ENCODE data around the gene NUDT17. TPM values are rescaled to one million over a fixed set of nuclear protein-coding genes. Genes with fewer than 3 reads are reported as not detected.
A peak's percentile ranks its signal among the peaks of the same experiment; 100 is the strongest.

NUDT17 gene
- total and polyA plus RNA-seq, 5 experiments from 2014 or later, result 2.0 to 6.1 (median 3.9) TPM

DNA sequence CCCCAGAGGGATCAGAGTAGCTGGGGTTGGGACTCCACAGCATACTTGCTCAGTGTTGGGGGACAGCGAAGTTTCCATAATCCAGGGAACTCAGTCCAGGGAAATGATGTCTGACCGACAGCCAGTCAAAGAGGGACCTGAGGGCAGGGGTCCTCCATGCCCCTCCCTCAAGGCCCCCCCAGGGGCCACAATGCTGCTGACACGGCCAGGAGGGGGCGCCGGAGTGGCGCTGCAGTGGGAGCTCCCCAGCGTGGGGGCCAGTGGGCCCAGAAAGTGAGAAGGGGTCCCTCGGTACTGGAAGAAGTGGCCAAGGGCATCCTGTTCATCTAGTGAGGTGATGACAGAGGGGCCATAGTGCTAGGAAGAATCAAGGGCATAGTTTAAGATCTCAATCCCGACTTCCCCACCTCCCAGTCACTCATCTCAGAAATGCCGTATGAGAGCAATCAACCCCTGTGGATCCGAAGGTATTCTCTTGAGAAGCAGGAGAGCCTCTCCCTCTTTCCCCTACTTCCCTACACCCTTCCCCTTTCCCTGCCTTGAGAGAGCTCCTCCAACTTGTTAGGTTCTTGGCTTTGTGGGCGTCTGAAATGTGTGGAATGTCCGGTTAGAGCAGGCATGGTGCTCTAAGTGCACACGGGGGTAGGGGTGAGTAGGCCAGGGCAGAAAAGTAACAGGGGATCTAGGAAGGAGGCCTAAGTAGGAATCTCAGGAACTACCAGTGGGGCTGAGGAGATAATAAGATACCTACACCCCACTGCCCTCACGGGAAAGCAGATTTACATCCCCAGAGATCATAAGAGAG lies 4.1 kb downstream of the NUDT17 start:
- POLR2A ChIA-PET, result interaction anchor here (2.7 kb wide), 1 partner anchor 10 kb away, joined by 12 read pairs; the partner anchor contains the start of gene PIAS3
- Mint-ChIP-seq H3K27me3 (no peaks in the 10 kb centered on the region), H3K36me3 (peaks cover 0 to 36% (median 6%) of the 10 kb centered on the region in 3 donors), H3K4me3 (no peak overlapping the region), H3K9me3 (no peaks in the 10 kb centered on the region), H3K27ac (peak overlapping the region in 6 of 10 donors; percentile 17 to 65 (median 29)), H3K4me1 (peaks cover 9 to 14% (median 13%) of the 10 kb centered on the region in 4 donors)
- DNase-seq (no peak), ATAC-seq (no peak)

- H3K36me3 Mint-ChIP-seq, result peaks cover 0 to 51% (median 8%) of the 10 kb centered on the region in 3 donors
- peak overlapping the region in 2 of 10 donors; percentile 2 to 68 for H3K4me3 Mint-ChIP-seq
- H3K27me3 Mint-ChIP-seq, result no peaks in the 10 kb centered on the region
- ATAC-seq (no peak), DNase-seq (no peak)
- no peaks in the 10 kb centered on the region for H3K9me3 Mint-ChIP-seq
- peaks cover 13 to 21% (median 14%) of the 10 kb centered on the region in 4 donors for H3K4me1 Mint-ChIP-seq
- POLR2A ChIA-PET, result interaction anchor here (6.2 kb wide), 1 partner anchor 10 kb away, joined by 96 read pairs; the partner anchor contains the start of gene NUDT17
- H3K27ac Mint-ChIP-seq, result peak overlapping the region in 1 of 10 donors; percentile 22
These were observed 10.1 kb downstream of the NUDT17 start for GRCh38 chr1:145855426-145855948.

DNA sequence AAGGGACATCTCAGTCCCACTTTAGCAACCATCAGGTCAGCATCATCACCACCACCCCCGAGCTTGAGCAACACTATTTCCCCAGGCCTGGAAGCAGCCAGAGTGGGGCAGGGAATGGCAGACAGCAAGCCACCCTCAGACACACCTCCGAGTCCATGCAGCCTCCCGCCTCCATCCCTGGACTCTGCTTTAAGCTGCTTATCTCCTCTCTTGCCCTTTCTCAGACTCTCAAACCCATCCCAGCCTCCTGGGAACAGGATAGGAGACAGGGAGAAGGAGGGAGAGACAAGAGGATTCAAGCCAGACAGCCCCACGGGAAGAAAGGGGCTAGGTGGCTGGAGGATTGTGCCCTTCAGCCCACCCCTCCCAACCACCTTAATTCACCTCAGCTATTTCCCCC lies 11.7 kb downstream of the NUDT17 start:
- Mint-ChIP-seq H3K9me3 (no peaks in the 10 kb centered on the region), H3K4me3 (peak overlapping the region in 5 of 10 donors; percentile 25 to 97 (median 46)), H3K36me3 (peaks cover 0 to 41% (median 8%) of the 10 kb centered on the region in 3 donors), H3K27me3 (no peaks in the 10 kb centered on the region), H3K27ac (peak overlapping the region in 2 of 10 donors; percentile 44 to 49), H3K4me1 (peaks cover 13 to 21% (median 14%) of the 10 kb centered on the region in 4 donors)
- POLR2A ChIA-PET, result interaction anchor here (0.6 to 6.2 kb wide), 7 partner anchors 12 to 139 kb away, joined by 4 to 96 read pairs (median 34); partner anchors contain the start of genes ANKRD34A, NUDT17, PEX11B and POLR3GL
- no peak for DNase-seq
- ATAC-seq, result no peak

DNA sequence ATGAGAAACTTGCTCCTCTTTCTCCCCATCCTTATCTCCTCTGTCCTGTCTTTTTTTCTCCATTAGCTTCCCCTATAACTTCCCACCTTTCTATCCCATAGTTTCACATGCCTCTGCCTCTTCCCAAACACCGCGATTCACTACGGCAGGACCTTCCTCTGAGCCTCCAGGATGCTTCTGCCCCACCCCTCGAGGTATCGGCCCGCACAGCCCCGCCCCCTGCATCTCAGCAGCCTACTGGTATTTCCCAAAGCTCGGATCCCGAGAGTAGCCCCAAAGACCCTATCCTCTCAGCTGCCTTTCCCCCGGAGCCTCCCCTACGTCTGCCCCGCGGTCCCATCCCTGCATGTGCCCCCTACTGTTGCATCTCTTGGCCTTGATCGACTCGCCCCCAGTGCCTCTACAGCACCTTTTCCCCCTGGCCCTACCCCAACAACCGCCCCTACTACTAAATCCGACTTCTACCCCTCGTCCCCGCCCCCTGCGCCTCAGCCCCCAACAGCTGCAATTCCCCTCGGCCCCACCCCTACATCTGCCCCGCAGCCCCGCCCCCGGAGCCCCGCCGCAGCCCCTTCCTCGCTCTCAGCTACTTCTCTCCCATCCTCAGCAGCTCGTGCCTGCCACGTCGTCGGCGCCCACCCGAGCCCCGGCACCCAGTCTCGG lies 12.9 kb downstream of the NUDT17 start:
- ATAC-seq (peak; percentile 57 to 61), DNase-seq (peak in 6 of 10 donors; percentile 30 to 82 (median 66))
- H3K27ac Mint-ChIP-seq, result peak overlapping the region; percentile 85 to 96 (median 95)
- POLR2A ChIA-PET, result interaction anchor here (0.6 to 6.2 kb wide), 31 partner anchors 8 to 193 kb away, joined by 3 to 96 read pairs (median 5); partner anchors contain the start of genes ANKRD34A, ANKRD35, LIX1L and NUDT17
- peaks cover 13 to 21% (median 14%) of the 10 kb centered on the region in 4 donors for H3K4me1 Mint-ChIP-seq
- peaks cover 0 to under 1% (median 0%) of the 10 kb centered on the region in 5 donors for H3K27me3 Mint-ChIP-seq
- H3K9me3 Mint-ChIP-seq, result no peaks in the 10 kb centered on the region
- H3K4me3 Mint-ChIP-seq, result peak overlapping the region; percentile 95 to 99 (median 98)
- H3K36me3 Mint-ChIP-seq, result peaks cover 0 to 30% (median 5%) of the 10 kb centered on the region in 3 donors

DNA sequence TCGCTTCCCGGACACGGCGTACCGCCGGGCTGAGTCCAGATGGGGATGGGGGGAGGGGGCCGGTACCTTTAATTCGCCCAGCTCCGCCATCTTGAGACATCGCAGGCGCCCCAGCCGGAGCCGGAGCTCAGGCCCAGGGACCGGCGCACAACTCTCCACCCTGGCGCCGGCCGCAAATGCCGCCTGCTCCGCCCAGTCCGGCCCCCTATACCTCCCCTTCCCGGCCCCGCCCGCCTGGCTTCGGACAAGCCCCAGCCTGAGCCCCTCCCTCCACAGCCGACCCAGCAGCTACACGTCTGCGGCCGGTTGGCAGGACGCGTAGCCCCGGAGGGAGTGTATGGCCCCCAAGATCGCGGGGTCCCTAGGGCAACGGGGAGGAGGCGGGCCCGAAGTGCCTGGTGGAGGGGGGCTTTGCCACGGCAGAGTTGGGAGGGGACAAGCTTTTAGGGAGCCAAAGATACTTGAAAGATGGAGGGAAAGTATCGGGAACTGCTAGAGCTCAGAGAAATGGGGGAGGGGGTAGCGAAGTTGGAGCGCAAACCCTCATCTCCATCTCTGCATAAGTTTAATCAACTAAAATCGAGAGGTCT lies 13.6 kb downstream of the NUDT17 start, which contains the start of gene PIAS3:
Gene PIAS3, minus strand, starts transcription at position 181 of the 590 bp plus-strand sequence. Its CDS starts 91 bp downstream, at position 90.
- POLR2A ChIA-PET, result interaction anchor here (0.5 to 6.2 kb wide), 32 partner anchors 9 to 192 kb away, joined by 3 to 96 read pairs (median 5); partner anchors contain the start of genes ANKRD34A, ANKRD35, LIX1L and NUDT17
- H3K36me3 Mint-ChIP-seq, result peaks cover 0 to 24% (median 3%) of the 10 kb centered on the region in 3 donors
- DNase-seq (peak; percentile 66 to 87 (median 76)), ATAC-seq (peak; percentile 79 to 88)
- H3K4me1 Mint-ChIP-seq, result peaks cover 13 to 21% (median 14%) of the 10 kb centered on the region in 4 donors
- H3K4me3 Mint-ChIP-seq, result peak within 1 kb of the TSS; percentile 95 to 99 (median 98)
- peaks cover 0 to 4% (median 0%) of the 10 kb centered on the region in 5 donors for H3K27me3 Mint-ChIP-seq
- no peaks in the 10 kb centered on the region for H3K9me3 Mint-ChIP-seq
- peak within 1 kb of the TSS; percentile 85 to 96 (median 95) for H3K27ac Mint-ChIP-seq

GRCh38 chr1:145859491-145860023 lies 14.1 kb downstream of the NUDT17 start:
- peak overlapping the region; percentile 85 to 96 (median 95) for H3K27ac Mint-ChIP-seq
- ATAC-seq, result peak; percentile 57 to 70

DNA sequence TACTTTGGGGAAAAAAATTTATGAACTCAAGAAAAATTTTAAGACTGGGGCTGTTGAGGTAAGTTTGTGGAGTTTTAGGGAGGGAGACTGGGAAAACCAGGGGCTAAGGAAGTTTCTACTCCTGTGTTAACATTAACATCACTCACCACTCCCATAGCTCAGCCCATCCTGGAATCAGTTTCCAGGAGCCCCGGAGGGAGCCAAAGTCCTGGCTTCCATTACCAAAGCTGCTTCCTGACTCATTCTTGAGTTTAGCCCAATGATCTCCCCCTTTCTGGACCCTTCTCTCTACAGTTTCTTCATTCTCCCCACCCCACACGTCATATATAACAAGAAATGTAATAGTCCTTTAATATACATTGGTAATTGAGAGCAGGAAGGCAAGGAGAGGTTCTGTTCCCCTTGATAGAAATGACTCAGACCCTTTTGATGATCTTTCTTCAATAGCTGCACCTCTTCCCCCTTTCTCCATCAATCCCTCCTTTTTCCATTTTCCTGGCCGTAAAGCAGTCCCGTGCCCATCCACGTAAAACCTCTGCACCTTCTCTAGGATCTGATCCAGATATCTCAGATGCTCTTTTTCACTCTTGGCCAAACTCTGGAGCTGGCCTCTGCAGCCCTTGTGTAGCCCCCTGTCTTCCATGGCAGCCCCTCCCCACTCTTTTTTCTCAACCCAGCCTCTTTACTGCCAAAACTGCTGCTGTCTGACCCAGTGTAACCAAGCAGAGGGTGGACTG lies 18.0 kb downstream of the NUDT17 start:
- H3K9me3 Mint-ChIP-seq, result no peaks in the 10 kb centered on the region
- ATAC-seq (no peak), DNase-seq (no peak)
- no peak overlapping the region for H3K4me3 Mint-ChIP-seq
- H3K27me3 Mint-ChIP-seq, result peaks cover 0 to 14% (median 0%) of the 10 kb centered on the region in 5 donors
- H3K36me3 Mint-ChIP-seq, result peaks cover 0 to 4% (median 0%) of the 10 kb centered on the region in 3 donors
- peaks cover 0 to 10% (median 5%) of the 10 kb centered on the region in 4 donors for H3K4me1 Mint-ChIP-seq
- no peak overlapping the region for H3K27ac Mint-ChIP-seq
- POLR2A ChIA-PET, result interaction anchor here (0.9 kb wide), 1 partner anchor 102 kb away, joined by 4 read pairs; no protein-coding TSS in a partner anchor

More at GRCh38 chr1:145859491-145860023, 14.1 kb downstream of the NUDT17 start:
- peak overlapping the region; percentile 95 to 99 (median 98) for H3K4me3 Mint-ChIP-seq
- peaks cover 0 to 6% (median 0%) of the 10 kb centered on the region in 5 donors for H3K27me3 Mint-ChIP-seq
- POLR2A ChIA-PET, result interaction anchor here (0.5 to 6.2 kb wide), 26 partner anchors 8 to 178 kb away, joined by 3 to 96 read pairs (median 6); partner anchors contain the start of genes ANKRD34A, ANKRD35, LIX1L and NUDT17
- H3K9me3 Mint-ChIP-seq, result no peaks in the 10 kb centered on the region
- H3K36me3 Mint-ChIP-seq, result peaks cover 0 to 22% (median 2%) of the 10 kb centered on the region in 3 donors
- DNase-seq, result peak; percentile 52 to 81 (median 64)
- H3K4me1 Mint-ChIP-seq, result peaks cover 13 to 21% (median 14%) of the 10 kb centered on the region in 4 donors

DNA sequence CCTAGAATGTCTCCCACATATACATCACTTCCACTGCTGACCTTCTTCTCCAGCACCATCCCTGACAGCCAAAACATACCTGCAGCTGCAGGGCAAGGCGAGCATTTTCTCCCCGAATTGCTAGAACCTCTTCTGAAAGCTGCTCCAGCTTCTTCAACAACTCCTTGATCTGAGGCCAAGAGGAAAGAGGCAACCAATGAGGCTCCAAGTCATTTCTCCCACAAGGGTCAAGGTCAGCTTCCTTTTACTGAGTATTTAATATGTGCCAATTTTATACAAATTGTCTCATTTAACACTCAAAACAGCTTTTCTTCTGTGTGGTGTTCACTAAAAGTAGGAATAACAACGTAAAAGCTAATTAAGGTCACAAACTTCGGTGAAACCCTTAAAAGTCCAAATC lies 22.8 kb downstream of the NUDT17 start:
- DNase-seq (no peak), ATAC-seq (no peak)
- no peaks in the 10 kb centered on the region for H3K9me3 Mint-ChIP-seq
- peaks cover 7 to 19% (median 17%) of the 10 kb centered on the region in 4 donors for H3K4me1 Mint-ChIP-seq
- POLR2A ChIA-PET, result interaction anchor here (1.4 kb wide), 1 partner anchor 9 kb away, joined by 5 read pairs; the partner anchor contains the start of gene PIAS3
- H3K27ac Mint-ChIP-seq, result no peak overlapping the region
- H3K4me3 Mint-ChIP-seq, result no peak overlapping the region
- H3K36me3 Mint-ChIP-seq, result peaks cover 0 to 4% (median 0%) of the 10 kb centered on the region in 3 donors
- H3K27me3 Mint-ChIP-seq, result peaks cover 0 to 21% (median 0%) of the 10 kb centered on the region in 5 donors

GRCh38 chr1:145871994-145872924 lies 26.8 kb downstream of the NUDT17 start:
- peaks cover 9 to 20% (median 17%) of the 10 kb centered on the region in 4 donors for H3K4me1 Mint-ChIP-seq
- POLR2A ChIA-PET, result interaction anchor here (0.5 to 3.7 kb wide), 14 partner anchors 9 to 178 kb away, joined by 3 to 39 read pairs (median 4); partner anchors contain the start of genes ANKRD34A, NUDT17, PIAS3 and POLR3C
- H3K27me3 Mint-ChIP-seq, result peaks cover 0 to 11% (median 2%) of the 10 kb centered on the region in 5 donors
- H3K36me3 Mint-ChIP-seq, result peaks cover 0 to 2% (median 0%) of the 10 kb centered on the region in 3 donors
- peak in 7 of 10 donors; percentile 13 to 54 (median 36) for DNase-seq
- peak; percentile 91 to 92 for ATAC-seq
- peak overlapping the region; percentile 75 to 94 (median 84) for H3K27ac Mint-ChIP-seq
- H3K4me3 Mint-ChIP-seq, result peak overlapping the region; percentile 75 to 88 (median 81)
- H3K9me3 Mint-ChIP-seq, result no peaks in the 10 kb centered on the region

GRCh38 chr1:145874646-145875045 lies 29.2 kb downstream of the NUDT17 start:
- Mint-ChIP-seq H3K27me3 (peaks cover 0 to 11% (median 2%) of the 10 kb centered on the region in 5 donors), H3K4me3 (no peak overlapping the region), H3K4me1 (peaks cover 9 to 20% (median 17%) of the 10 kb centered on the region in 4 donors), H3K9me3 (no peaks in the 10 kb centered on the region), H3K36me3 (no peaks in the 10 kb centered on the region), H3K27ac (no peak overlapping the region)
- DNase-seq (no peak), ATAC-seq (no peak)
- POLR2A ChIA-PET, result no interaction called here

Data from naive thymus-derived CD8-positive, alpha-beta T cell (primary cell).